Loucy (cell line): ENCODE results near the gene HOXD13.

ENCODE experiments used
- H2AFZ ChIP-seq: fragments of 200-600 bp; sonication (generic); 2 replicates; pipeline ENCODE4 v1.6.0; 2016; ENCODE audit warnings: antibody characterized with exemption, mild to moderate bottlenecking, low read length, moderate library complexity
- H3F3A ChIP-seq: fragments of 200-600 bp; 2 replicates; pipeline ENCODE4 v1.6.0; 2016; ENCODE audit warnings: antibody characterized with exemption, low read depth, mild to moderate bottlenecking
- H3K27me3 ChIP-seq: fragments of 200-600 bp; sonication (generic); 2 replicates; pipeline ENCODE4 v1.6.1; 2014; ENCODE audit warnings: low read length, mild to moderate bottlenecking; ENCODE audit not compliant: insufficient read depth, poor library complexity, severe bottlenecking
- H3K36me3 ChIP-seq: fragments of 200-600 bp; sonication (generic); 2 replicates; pipeline ENCODE4 v1.6.1; 2016; ENCODE audit warnings: low read length; ENCODE audit not compliant: insufficient read depth
- H3K4me1 ChIP-seq: fragments of 200-600 bp; sonication (generic); 2 replicates; pipeline ENCODE4 v1.5.1; 2014; ENCODE audit warnings: low read length, mild to moderate bottlenecking; ENCODE audit not compliant: insufficient read depth, poor library complexity, severe bottlenecking
- H3K4me2 ChIP-seq: fragments of 200-600 bp; sonication (generic); 2 replicates; pipeline ENCODE4 v1.6.0; 2014; ENCODE audit warnings: antibody characterized with exemption, low read length, low read depth, mild to moderate bottlenecking; ENCODE audit not compliant: poor library complexity, severe bottlenecking
- H3K4me3 ChIP-seq: fragments of 200-600 bp; sonication (generic); 2 replicates; pipeline ENCODE4 v1.5.1; 2014; ENCODE audit warnings: low read length, mild to moderate bottlenecking, mixed read lengths; ENCODE audit not compliant: poor library complexity, severe bottlenecking
- H3K79me2 ChIP-seq: fragments of 200-600 bp; sonication (generic); 2 replicates; pipeline ENCODE4 v1.6.1; 2014; ENCODE audit warnings: low read length; ENCODE audit not compliant: insufficient read depth
- H3K9ac ChIP-seq: fragments of 200-600 bp; sonication (generic); 2 replicates; pipeline ENCODE4 v1.6.0; 2014; ENCODE audit warnings: mild to moderate bottlenecking, low read depth, low read length, moderate library complexity; ENCODE audit not compliant: poor library complexity, severe bottlenecking
- H3K9me2 ChIP-seq: fragments of 200-600 bp; sonication (generic); replicated peaks from 2 replicates; pipeline ENCODE4 v1.6.1; 2016; ENCODE audit warnings: low read depth, low read length, mixed read lengths
- H3K9me3 ChIP-seq: fragments of 200-600 bp; sonication (generic); 2 replicates; pipeline ENCODE4 v1.6.1; 2014; ENCODE audit warnings: mild to moderate bottlenecking, antibody characterized with exemption, low read length, low read depth; ENCODE audit not compliant: insufficient read depth
- H4K20me1 ChIP-seq: fragments of 200-600 bp; sonication (generic); 2 replicates; pipeline ENCODE4 v1.6.0; 2014; ENCODE audit warnings: antibody characterized with exemption, low read length, mild to moderate bottlenecking; ENCODE audit not compliant: insufficient read depth, poor library complexity, severe bottlenecking
- EZH2phosphoT487 ChIP-seq: fragments of 200-600 bp; IDR thresholded peaks from 2 replicates; pipeline ENCODE4 v1.6.1; 2018; ENCODE audit warnings: antibody characterized with exemption, mild to moderate bottlenecking, moderate library complexity, borderline replicate concordance
- TF ChIP-seq, protein P1 (sequence below): fragments of 200-600 bp; sonication (generic); conservative IDR thresholded peaks from 2 replicates; pipeline ENCODE4 v1.5.1; 2014; ENCODE audit warnings: mild to moderate bottlenecking, antibody characterized with exemption, low read length

HOXD13 gene

GRCh38 chr2:176118601-176119339, 26.2 kb downstream of the HOXD13 start:
- Histone ChIP-seq H3K4me2 (no peak overlapping the region), H3K4me3 (no peak overlapping the region)

GRCh38 chr2:176120364-176121189, 28.1 kb downstream of the HOXD13 start:
- H3F3A ChIP-seq, result no peaks in the 10 kb centered on the region
- no peaks in the 10 kb centered on the region for H4K20me1 ChIP-seq
- H3K4me2 ChIP-seq, result no peak overlapping the region
- no peaks in the 10 kb centered on the region for H3K36me3 ChIP-seq
- peaks cover 4% of the 10 kb centered on the region for H3K4me1 ChIP-seq
- no peaks in the 10 kb centered on the region for H3K9me2 ChIP-seq
- no peak overlapping the region for H3K9ac ChIP-seq
- TF ChIP-seq EZH2phosphoT487, result no peak
- TF ChIP-seq, protein P1, sequence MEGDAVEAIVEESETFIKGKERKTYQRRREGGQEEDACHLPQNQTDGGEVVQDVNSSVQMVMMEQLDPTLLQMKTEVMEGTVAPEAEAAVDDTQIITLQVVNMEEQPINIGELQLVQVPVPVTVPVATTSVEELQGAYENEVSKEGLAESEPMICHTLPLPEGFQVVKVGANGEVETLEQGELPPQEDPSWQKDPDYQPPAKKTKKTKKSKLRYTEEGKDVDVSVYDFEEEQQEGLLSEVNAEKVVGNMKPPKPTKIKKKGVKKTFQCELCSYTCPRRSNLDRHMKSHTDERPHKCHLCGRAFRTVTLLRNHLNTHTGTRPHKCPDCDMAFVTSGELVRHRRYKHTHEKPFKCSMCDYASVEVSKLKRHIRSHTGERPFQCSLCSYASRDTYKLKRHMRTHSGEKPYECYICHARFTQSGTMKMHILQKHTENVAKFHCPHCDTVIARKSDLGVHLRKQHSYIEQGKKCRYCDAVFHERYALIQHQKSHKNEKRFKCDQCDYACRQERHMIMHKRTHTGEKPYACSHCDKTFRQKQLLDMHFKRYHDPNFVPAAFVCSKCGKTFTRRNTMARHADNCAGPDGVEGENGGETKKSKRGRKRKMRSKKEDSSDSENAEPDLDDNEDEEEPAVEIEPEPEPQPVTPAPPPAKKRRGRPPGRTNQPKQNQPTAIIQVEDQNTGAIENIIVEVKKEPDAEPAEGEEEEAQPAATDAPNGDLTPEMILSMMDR, result no peak
- H3K27me3 ChIP-seq, result peaks cover 42% of the 10 kb centered on the region
- H3K79me2 ChIP-seq, result no peaks in the 10 kb centered on the region
- no peak overlapping the region for H3K4me3 ChIP-seq
- no peaks in the 10 kb centered on the region for H3K9me3 ChIP-seq
- H2AFZ ChIP-seq, result no peak overlapping the region

More at GRCh38 chr2:176118601-176119339, 26.2 kb downstream of the HOXD13 start:
- Histone ChIP-seq H3K9me2 (no peaks in the 10 kb centered on the region), H2AFZ (no peak overlapping the region), H3F3A (0 out of 2 replicates have a peak, but pooled peaks cover 4% of the 10 kb centered on the region), H4K20me1 (no peaks in the 10 kb centered on the region), H3K4me1 (peaks cover 10% of the 10 kb centered on the region), H3K9me3 (no peaks in the 10 kb centered on the region), H3K36me3 (no peaks in the 10 kb centered on the region), H3K79me2 (no peaks in the 10 kb centered on the region), H3K27me3 (peaks cover 57% of the 10 kb centered on the region), H3K9ac (no peak overlapping the region)
- TF ChIP-seq EZH2phosphoT487, result no peak
- TF ChIP-seq, protein P1, result peak; percentile 70

DNA sequence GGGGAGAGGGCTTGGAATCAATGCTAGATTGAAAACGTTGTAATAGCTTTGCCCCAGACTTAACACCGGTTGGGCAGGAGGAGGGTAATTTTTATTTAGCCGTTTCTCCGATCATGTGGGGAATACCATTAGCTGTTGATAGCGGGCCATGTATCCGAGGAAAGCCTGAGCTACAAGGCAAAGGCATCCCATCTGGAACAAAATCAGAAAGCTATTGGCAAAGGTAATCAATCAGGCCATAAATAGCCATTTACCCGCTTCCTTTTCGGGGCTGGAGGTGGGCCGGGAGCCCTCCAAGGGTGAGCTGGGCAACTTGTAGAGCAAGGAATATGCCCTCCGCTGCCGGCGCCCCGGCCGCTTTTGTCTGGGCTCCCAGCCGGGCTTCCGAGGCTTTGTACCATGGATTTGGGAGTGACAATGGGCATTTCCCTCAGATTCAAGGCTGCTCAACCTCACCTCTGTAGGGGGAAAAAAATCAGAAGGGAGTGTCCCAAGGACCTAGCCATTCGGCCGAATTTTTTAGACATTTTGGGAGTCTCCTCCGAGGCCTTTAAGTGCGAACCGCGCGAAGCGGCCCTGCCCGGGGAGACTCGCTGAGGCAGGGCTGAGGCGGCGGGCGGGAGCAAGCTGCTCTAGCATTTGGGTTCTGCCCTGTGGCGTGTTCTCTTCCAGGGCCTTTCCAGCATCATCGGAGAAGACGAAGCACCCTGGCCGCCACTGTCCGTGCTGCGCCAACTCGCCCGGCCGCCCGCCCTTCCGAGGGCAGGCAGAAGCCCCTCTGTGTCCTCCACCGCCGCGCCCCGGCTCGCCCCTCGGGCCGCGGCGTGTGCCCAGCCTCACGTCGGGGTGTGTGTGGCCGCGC, 28.9 kb downstream of the HOXD13 start:
- H3K9me3 ChIP-seq, result no peaks in the 10 kb centered on the region
- H3K4me3 ChIP-seq, result no peak overlapping the region

More for the DNA sequence above, 28.9 kb downstream of the HOXD13 start:
- H3K9me2 ChIP-seq, result no peaks in the 10 kb centered on the region
- no peak for TF ChIP-seq EZH2phosphoT487
- TF ChIP-seq, protein P1, result no peak
- H3K27me3 ChIP-seq, result peaks cover 34% of the 10 kb centered on the region
- no peak overlapping the region for H2AFZ ChIP-seq
- H3F3A ChIP-seq, result no peaks in the 10 kb centered on the region
- no peak overlapping the region for H3K4me2 ChIP-seq
- no peaks in the 10 kb centered on the region for H4K20me1 ChIP-seq
- no peaks in the 10 kb centered on the region for H3K79me2 ChIP-seq
- H3K36me3 ChIP-seq, result no peaks in the 10 kb centered on the region
- no peaks in the 10 kb centered on the region for H3K4me1 ChIP-seq
- no peak overlapping the region for H3K9ac ChIP-seq
